ENCODE data around the gene ALG9. TPM values are rescaled to one million over a fixed set of nuclear protein-coding genes. Genes with fewer than 3 reads are reported as not detected.

Gene ALG9
- polyA plus RNA-seq, 3 donors, result 7.4 to 7.9 (median 7.8) TPM

DNA sequence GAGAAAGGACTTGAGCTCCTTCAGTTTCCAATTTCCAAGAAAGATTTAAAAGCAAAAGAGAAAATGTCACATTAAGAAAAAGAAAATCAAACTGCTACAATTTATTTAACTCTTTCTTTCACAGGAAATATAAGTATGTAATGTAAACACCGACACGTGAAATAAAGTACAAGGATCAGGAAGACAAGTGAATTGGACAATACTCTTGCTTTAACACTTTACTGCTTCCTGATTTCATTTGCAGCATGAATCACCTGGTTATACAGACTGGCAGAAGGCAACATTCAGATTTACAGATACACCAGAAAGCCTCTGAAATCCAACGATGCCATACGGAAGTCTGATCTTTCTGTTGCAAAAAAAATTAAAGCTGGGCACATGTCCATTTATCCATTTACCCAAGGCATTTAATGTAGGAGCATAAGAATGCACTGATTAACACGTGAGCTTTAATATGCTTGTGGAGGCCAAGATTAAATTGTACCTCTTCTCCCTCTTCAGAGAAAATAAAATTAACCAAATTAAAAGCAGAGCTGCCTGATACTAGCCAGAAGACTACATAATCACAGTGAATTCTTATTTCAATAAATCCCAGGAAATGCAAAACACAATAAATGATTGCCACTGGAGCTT lies 89.2 kb downstream of the ALG9 start:
- Histone ChIP-seq H3K9ac (ENCODE audit: insufficient read depth, low read length, poor library complexity, severe bottlenecking) (no peak overlapping the region), H4K20me1 (ENCODE audit: insufficient read depth, low read length) (no peaks in the 10 kb centered on the region), H3K79me2 (ENCODE audit: insufficient read depth, low read length) (no peaks in the 10 kb centered on the region), H3K27ac (ENCODE audit: low read depth in 1 of 2, low read length in 2 of 2) (no peak overlapping the region), H3K27me3 (ENCODE audit: control insufficient read depth in 2 of 2, insufficient read depth in 2 of 2, low read length in 2 of 2) (no peaks in the 10 kb centered on the region), H3K9me3 (replicated peaks in 1 of 2; ENCODE audit: control insufficient read depth in 1 of 2, insufficient read depth in 1 of 2, low read length in 2 of 2) (no peaks in the 10 kb centered on the region), H2AFZ (ENCODE audit: insufficient read depth, low read depth, low read length, poor library complexity, severe bottlenecking) (no peak overlapping the region), H3K4me2 (replicated peaks; ENCODE audit: extremely low read depth, low read length, poor library complexity, severe bottlenecking) (no peak overlapping the region), H3K36me3 (replicated peaks in 1 of 2; ENCODE audit: control insufficient read depth in 1 of 2, insufficient read depth in 2 of 2, low read length in 2 of 2) (peaks cover 10 to 27% of the 10 kb centered on the region in 2 donors), H3K4me3 (replicated peaks in 1 of 3; ENCODE audit: low read depth in 2 of 3, low read length in 3 of 3) (no peak overlapping the region), H3K4me1 (ENCODE audit: control insufficient read depth in 1 of 2, insufficient read depth in 2 of 2, low read length in 2 of 2) (no peaks in the 10 kb centered on the region)
- Mint-ChIP-seq H3K27me3 (ENCODE audit: low read depth in 3 of 3) (no peaks in the 10 kb centered on the region), H3K9me3 (no peaks in the 10 kb centered on the region), H3K4me1 (no peaks in the 10 kb centered on the region), H3K36me3 (peaks cover 24% of the 10 kb centered on the region in 2 donors), H3K4me3 (no peak overlapping the region), H3K27ac (peak overlapping the region in 1 of 7 donors; percentile 37)
- no CpG with 5 or more reads among the region's 5 CpGs for WGBS (ENCODE audit: insufficient coverage)
- intact Hi-C loops (cut with micrococcal nuclease), result no loop called here
- no peak for DNase-seq
- no peak for TF ChIP-seq CTCF (IDR thresholded peaks at IDR 0.05)

GRCh38 chr11:111779118-111779517 lies 92.3 kb downstream of the ALG9 start:
- Histone ChIP-seq H4K20me1 (ENCODE audit: insufficient read depth, low read length) (no peaks in the 10 kb centered on the region), H3K4me3 (replicated peaks in 1 of 3; ENCODE audit: low read depth in 2 of 3, low read length in 3 of 3) (no peak overlapping the region), H3K9ac (ENCODE audit: insufficient read depth, low read length, poor library complexity, severe bottlenecking) (no peak overlapping the region), H3K4me1 (ENCODE audit: control insufficient read depth in 1 of 2, insufficient read depth in 2 of 2, low read length in 2 of 2) (no peaks in the 10 kb centered on the region), H3K79me2 (ENCODE audit: insufficient read depth, low read length) (no peaks in the 10 kb centered on the region), H3K36me3 (replicated peaks in 1 of 2; ENCODE audit: control insufficient read depth in 1 of 2, insufficient read depth in 2 of 2, low read length in 2 of 2) (peaks cover 0 to under 1% of the 10 kb centered on the region in 2 donors), H3K4me2 (replicated peaks; ENCODE audit: extremely low read depth, low read length, poor library complexity, severe bottlenecking) (no peak overlapping the region), H3K27me3 (ENCODE audit: control insufficient read depth in 2 of 2, insufficient read depth in 2 of 2, low read length in 2 of 2) (no peaks in the 10 kb centered on the region), H3K27ac (ENCODE audit: low read depth in 1 of 2, low read length in 2 of 2) (no peak overlapping the region), H2AFZ (ENCODE audit: insufficient read depth, low read depth, low read length, poor library complexity, severe bottlenecking) (no peak overlapping the region), H3K9me3 (replicated peaks in 1 of 2; ENCODE audit: control insufficient read depth in 1 of 2, insufficient read depth in 1 of 2, low read length in 2 of 2) (no peaks in the 10 kb centered on the region)
- DNase-seq, result no peak
- TF ChIP-seq CTCF (IDR thresholded peaks at IDR 0.05), result no peak
- Mint-ChIP-seq H3K36me3 (peaks cover 3 to 5% of the 10 kb centered on the region in 2 donors), H3K27ac (peak overlapping the region in 1 of 7 donors; percentile 11), H3K4me1 (no peaks in the 10 kb centered on the region), H3K4me3 (no peak overlapping the region), H3K9me3 (no peaks in the 10 kb centered on the region), H3K27me3 (ENCODE audit: low read depth in 3 of 3) (no peaks in the 10 kb centered on the region)
- intact Hi-C loops (cut with micrococcal nuclease), result loop anchor here (5.0 to 10.0 kb wide), 3 partner anchors 66 to 192 kb away; partner anchors contain the start of gene SIK2 (in 2 of the 2)
- WGBS (ENCODE audit: insufficient coverage), result 94% methylated on average over 6 of the region's 6 CpGs
